CD14-positive monocyte (primary cell): ENCODE measurements around the gene SMG6. TPM values are rescaled to one million over a fixed set of nuclear protein-coding genes. Genes with fewer than 3 reads are reported as not detected.
A peak's percentile ranks its signal among the peaks of the same experiment; 100 is the strongest.

ENCODE experiments used
- DNase-seq, 3 donors: peaks; one replicate each; pipeline ENCODE4 v3.0.0-alpha.2; 2011 to 2022
- H2AFZ ChIP-seq: 2 replicates; pipeline ENCODE4 v1.6.0; 2012; ENCODE audit warnings: mild to moderate bottlenecking, low read depth, low read length, inconsistent platforms; ENCODE audit not compliant: insufficient read depth, poor library complexity, severe bottlenecking
- H3K27ac ChIP-seq, 2 donors: 1 replicate in 1 of 2; 2 replicates in 1 of 2; pipeline ENCODE4 v1.5.1; 2012 to 2013; ENCODE audit warnings: low read length in 2 of 2, control low read depth in 1 of 2, inconsistent platforms in 1 of 2, low read depth in 1 of 2, mild to moderate bottlenecking in 1 of 2
- H3K27me3 ChIP-seq, 2 donors: one replicate each; pipeline versions ENCODE4 v1.6.0 to v1.6.1; 2011 to 2013; ENCODE audit warnings: low read length in 2 of 2; ENCODE audit not compliant: control insufficient read depth in 2 of 2, insufficient read depth in 2 of 2
- H3K36me3 ChIP-seq, 2 donors: replicated peaks in 1 of 2; 1 replicate in 1 of 2; 2 replicates in 1 of 2; pipeline versions ENCODE4 v1.5.1 to v1.6.1; 2012 to 2013; ENCODE audit warnings: low read length in 2 of 2, control low read depth in 1 of 2, inconsistent platforms in 1 of 2, mild to moderate bottlenecking in 1 of 2; ENCODE audit not compliant: insufficient read depth in 2 of 2, control insufficient read depth in 1 of 2
- H3K4me1 ChIP-seq, 2 donors: 1 replicate in 1 of 2; 2 replicates in 1 of 2; pipeline versions ENCODE4 v1.5.1 to v1.6.1; 2012 to 2013; ENCODE audit warnings: low read length in 2 of 2, control low read depth in 1 of 2, inconsistent platforms in 1 of 2, mild to moderate bottlenecking in 1 of 2, moderate library complexity in 1 of 2; ENCODE audit not compliant: insufficient read depth in 2 of 2, control insufficient read depth in 1 of 2
- H3K4me2 ChIP-seq: replicated peaks from 2 replicates; pipeline ENCODE3; 2012; ENCODE audit warnings: low read length, moderate library complexity, mild to moderate bottlenecking; ENCODE audit not compliant: poor library complexity, severe bottlenecking; ENCODE audit errors: extremely low read depth
- H3K4me3 ChIP-seq, 3 experiments: fragments of 200-600 bp in 1 of 3; sonication (generic) in 1 of 3; replicated peaks in 1 of 3; 1 replicate in 2 of 3; 2 replicates in 1 of 3; pipeline ENCODE4 v1.5.1; 2011 to 2013; ENCODE audit warnings: low read length in 3 of 3, mild to moderate bottlenecking in 3 of 3, control low read depth in 2 of 3, low read depth in 2 of 3, inconsistent platforms in 1 of 3, moderate library complexity in 1 of 3
- H3K79me2 ChIP-seq: 2 replicates; pipeline ENCODE4 v1.6.0; 2012; ENCODE audit warnings: mild to moderate bottlenecking, control low read depth, inconsistent platforms, low read length, moderate library complexity; ENCODE audit not compliant: insufficient read depth
- H3K9ac ChIP-seq: 2 replicates; pipeline ENCODE4 v1.6.0; 2017; ENCODE audit warnings: low read length, mild to moderate bottlenecking; ENCODE audit not compliant: insufficient read depth, poor library complexity, severe bottlenecking
- H3K9me3 ChIP-seq, 2 donors: replicated peaks in 1 of 2; 1 replicate in 1 of 2; 2 replicates in 1 of 2; pipeline versions ENCODE4 v1.5.1 to v1.6.1; 2012 to 2013; ENCODE audit warnings: low read length in 2 of 2, control low read depth in 1 of 2; ENCODE audit not compliant: control insufficient read depth in 1 of 2, insufficient read depth in 1 of 2
- H4K20me1 ChIP-seq: 2 replicates; pipeline ENCODE4 v1.6.0; 2012; ENCODE audit warnings: mild to moderate bottlenecking, low read length, control low read depth, moderate library complexity; ENCODE audit not compliant: insufficient read depth
- H3K27ac Mint-ChIP-seq, 7 donors: one replicate each; pipeline ENCODE4 v1.8.0; 2020; ENCODE audit warnings: mild to moderate bottlenecking in 7 of 7, mixed read lengths in 7 of 7, moderate library complexity in 6 of 7, inconsistent platforms in 2 of 7
- H3K27me3 Mint-ChIP-seq, 3 donors: one replicate each; pipeline ENCODE4 v1.8.0; 2021 to 2022; ENCODE audit warnings: low read depth in 3 of 3, mild to moderate bottlenecking in 3 of 3, mixed read lengths in 3 of 3, moderate library complexity in 3 of 3, inconsistent platforms in 1 of 3
- H3K36me3 Mint-ChIP-seq, 2 donors: one replicate each; pipeline ENCODE4 v1.8.0; 2020; ENCODE audit warnings: mixed read lengths in 2 of 2, inconsistent platforms in 1 of 2, mild to moderate bottlenecking in 1 of 2
- H3K4me1 Mint-ChIP-seq: one replicate; pipeline ENCODE4 v1.8.0; 2020; ENCODE audit warnings: mild to moderate bottlenecking, mixed read lengths
- H3K4me3 Mint-ChIP-seq, 2 donors: one replicate each; pipeline ENCODE4 v1.8.0; 2020; ENCODE audit warnings: mild to moderate bottlenecking in 2 of 2, mixed read lengths in 2 of 2, moderate library complexity in 1 of 2
- H3K9me3 Mint-ChIP-seq, 7 donors: one replicate each; pipeline ENCODE4 v1.8.0; 2020 to 2022; ENCODE audit warnings: mixed read lengths in 7 of 7, mild to moderate bottlenecking in 6 of 7, moderate library complexity in 6 of 7, inconsistent platforms in 2 of 7
- CTCF ChIP-seq: fragments of 200-600 bp; IDR thresholded peaks from one replicate; pipeline ENCODE4 v1.8.0; 2022; ENCODE audit warnings: antibody characterized with exemption, mild to moderate bottlenecking
- WGBS: methylation state at CpG from one replicate; pipeline ENCODE4 v1.1.5; 2013; ENCODE audit warnings: missing lambda C conversion rate; ENCODE audit not compliant: insufficient coverage; 5-methylcytosine and 5-hydroxymethylcytosine counted together
- intact Hi-C, 2 donors: fragments of 100-400 bp; cut with micrococcal nuclease; formaldehyde crosslinking; loops; one replicate each; pipeline versions ENCODE4 v1.15.0 to v1.15.1; 2023
- polyA plus RNA-seq, 3 donors: library from polyadenylated mRNA; depleted of rRNA in 1 of 3; unstranded in 2 of 3; stranded (reverse) in 1 of 3; fragments of 300-500 nt in 2 of 3; fragments of >200 nt in 1 of 3; fragmentation: Illumina TruSeq in 2 of 3; gene quantifications; 1 replicate in 2 of 3; 2 replicates in 1 of 3; pipeline ENCODE4 v1.2.3, GENCODE V29; 2012 to 2021

Gene SMG6
- polyA plus RNA-seq, 3 donors, result 0.67 to 7.1 (median 1.1) TPM

DNA sequence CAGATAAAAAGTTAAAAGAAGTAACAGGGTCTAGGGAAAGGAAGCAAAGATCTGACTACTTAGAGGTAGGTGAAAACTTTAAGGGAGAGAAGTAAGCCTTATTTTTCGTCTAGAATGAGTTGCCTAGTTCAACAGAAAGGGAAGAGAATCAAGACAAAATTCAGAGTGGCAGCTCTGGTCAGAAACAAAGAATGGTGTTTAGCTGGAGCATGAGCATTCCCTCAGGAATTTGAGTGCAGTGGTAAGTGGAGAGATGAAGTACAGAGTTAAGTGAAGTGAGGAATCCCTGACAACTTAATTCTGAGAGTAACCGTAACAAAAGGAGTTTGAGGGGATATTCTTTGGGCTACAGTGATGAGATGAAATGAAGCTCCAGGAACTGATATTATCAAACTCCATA, 11.5 kb downstream of the SMG6 start:
- no peak overlapping the region for H3K9ac ChIP-seq
- H3K27me3 ChIP-seq, result no peaks in the 10 kb centered on the region
- no peak for DNase-seq
- H3K4me2 ChIP-seq, result no peak overlapping the region
- H3K27ac Mint-ChIP-seq, result no peak overlapping the region
- H3K9me3 ChIP-seq, result no peaks in the 10 kb centered on the region
- no peak overlapping the region for H2AFZ ChIP-seq
- no peaks in the 10 kb centered on the region for H3K4me1 ChIP-seq
- intact Hi-C loops, result loop anchor here in 1 of 2 donors (5.0 kb wide), 1 partner anchor 240 kb away; no protein-coding TSS in a partner anchor
- H3K36me3 Mint-ChIP-seq, result peaks cover 83 to 93% of the 10 kb centered on the region in 2 donors
- H3K4me3 ChIP-seq, result no peak overlapping the region
- H3K4me3 Mint-ChIP-seq, result no peak overlapping the region
- H3K4me1 Mint-ChIP-seq, result no peaks in the 10 kb centered on the region
- peaks cover 48 to 93% of the 10 kb centered on the region in 2 donors for H3K36me3 ChIP-seq
- H3K27ac ChIP-seq, result no peak overlapping the region
- H3K79me2 ChIP-seq, result no peaks in the 10 kb centered on the region
- H4K20me1 ChIP-seq, result peaks cover 9% of the 10 kb centered on the region
- H3K27me3 Mint-ChIP-seq, result peaks cover 0 to 2% (median 0%) of the 10 kb centered on the region in 3 donors
- no peaks in the 10 kb centered on the region for H3K9me3 Mint-ChIP-seq
- no peak for TF ChIP-seq CTCF
- 82% methylated on average over 1 of the region's 2 CpGs for WGBS

GRCh38 chr17:2289878-2290478, 13.6 kb downstream of the SMG6 start:
- no peak overlapping the region for H3K4me3 ChIP-seq
- H3K4me1 Mint-ChIP-seq, result no peaks in the 10 kb centered on the region
- H3K4me3 Mint-ChIP-seq, result no peak overlapping the region
- no peaks in the 10 kb centered on the region for H3K27me3 ChIP-seq
- WGBS, result 20% methylated on average over 1 of the region's 5 CpGs
- H3K4me1 ChIP-seq, result no peaks in the 10 kb centered on the region
- no peak for TF ChIP-seq CTCF
- intact Hi-C loops, result loop anchor here in 1 of 2 donors (5.0 kb wide), 1 partner anchor 238 kb away; no protein-coding TSS in a partner anchor
- no peaks in the 10 kb centered on the region for H3K9me3 ChIP-seq
- H3K9ac ChIP-seq, result no peak overlapping the region
- no peak overlapping the region for H3K27ac ChIP-seq
- H3K9me3 Mint-ChIP-seq, result no peaks in the 10 kb centered on the region
- no peak for DNase-seq
- H3K27me3 Mint-ChIP-seq, result peaks cover 0 to 2% (median 0%) of the 10 kb centered on the region in 3 donors
- no peaks in the 10 kb centered on the region for H3K79me2 ChIP-seq
- no peaks in the 10 kb centered on the region for H4K20me1 ChIP-seq
- peaks cover 70 to 92% of the 10 kb centered on the region in 2 donors for H3K36me3 Mint-ChIP-seq
- no peak overlapping the region for H3K4me2 ChIP-seq
- H3K36me3 ChIP-seq, result peaks cover 29 to 90% of the 10 kb centered on the region in 2 donors
- peak overlapping the region in 2 of 7 donors; percentile 15 to 63 for H3K27ac Mint-ChIP-seq
- H2AFZ ChIP-seq, result no peak overlapping the region
